ENCODE data around the gene IKBIP. TPM values are rescaled to one million over a fixed set of nuclear protein-coding genes. Genes with fewer than 3 reads are reported as not detected.
"Not testable (repeated sequence)": the region's sequence is repeated elsewhere in the genome, so short reads cannot be mapped to it uniquely, and the experiment has no call there.

The IKBIP gene
- total and polyA plus RNA-seq, 5 donors, result 4.9 to 10.3 (median 6.3) TPM

- WGBS, result 97% methylated on average over 2 of the region's 2 CpGs
- DNase-seq; intact Hi-C loops (cut with DNase I): not testable (repeated sequence)
Observed at GRCh38 chr12:98576795-98577194, 67.8 kb downstream of the IKBIP start.

GRCh38 chr12:98575013-98575412 is 69.6 kb downstream of the IKBIP start:
- intact Hi-C loops (cut with DNase I), result no loop called here
- no peak overlapping the region for H3K27ac ChIP-seq (ENCODE audit: low read length)
- no peaks in the 10 kb centered on the region for H3K9me3 ChIP-seq (ENCODE audit: control insufficient read depth, low read length)
- H3K27me3 ChIP-seq (ENCODE audit: control insufficient read depth, insufficient read depth), result no peaks in the 10 kb centered on the region
- no peak for DNase-seq
- H3K4me1 ChIP-seq (ENCODE audit: control insufficient read depth, insufficient read depth, low read length), result no peaks in the 10 kb centered on the region
- H3K4me3 ChIP-seq (ENCODE audit: low read length), result no peak overlapping the region
- 95% methylated on average over 4 of the region's 4 CpGs for WGBS
- ATAC-seq, result no peak

More at GRCh38 chr12:98576795-98577194, 67.8 kb downstream of the IKBIP start:
- H3K9me3 ChIP-seq (ENCODE audit: control insufficient read depth, low read length); H3K4me1 ChIP-seq (ENCODE audit: control insufficient read depth, insufficient read depth, low read length); H3K4me3 ChIP-seq (ENCODE audit: low read length); H3K27ac ChIP-seq (ENCODE audit: low read length); H3K27me3 ChIP-seq (ENCODE audit: control insufficient read depth, insufficient read depth); ATAC-seq: not testable (repeated sequence)

Other genes starting within 250 kb of the IKBIP start
- gene TMPO, start 129.2 kb downstream of the IKBIP start, total RNA-seq, result 10 to 100 TPM; 18.8 to 28.9 (median 21.6) TPM
- gene TMPO, start 129.2 kb downstream of the IKBIP start, polyA plus RNA-seq, result 14.8 TPM
- gene SLC25A3, start 51.1 kb downstream of the IKBIP start, total RNA-seq, result 1,000 to 10,000 TPM in 3 of 4 donors, 100 to 1,000 TPM in 1; 961 to 1,212 (median 1,085) TPM
- gene SLC25A3, start 51.1 kb downstream of the IKBIP start, polyA plus RNA-seq, result 1,403 TPM
- gene APAF1, start 502 bp upstream of the IKBIP start, total RNA-seq, result 1 to 10 TPM; 4.0 to 7.1 (median 4.5) TPM
- 2.9 TPM for gene APAF1, start 502 bp upstream of the IKBIP start, polyA plus RNA-seq